Stimulated activated CD4-positive, alpha-beta T cell treated with anti-CD3 and anti-CD28 coated beads, Interleukin-15, amount 100 ng/mL, for 24 hours (primary cell): ENCODE data around the gene PARPBP.
"Not testable (repeated sequence)": the region's sequence is repeated elsewhere in the genome, so short reads cannot be mapped to it uniquely, and the experiment has no call there.

Experiments used
- DNase-seq: peaks from one replicate; pipeline ENCODE4 v3.0.0-alpha.2; 2020

Gene PARPBP

DNA sequence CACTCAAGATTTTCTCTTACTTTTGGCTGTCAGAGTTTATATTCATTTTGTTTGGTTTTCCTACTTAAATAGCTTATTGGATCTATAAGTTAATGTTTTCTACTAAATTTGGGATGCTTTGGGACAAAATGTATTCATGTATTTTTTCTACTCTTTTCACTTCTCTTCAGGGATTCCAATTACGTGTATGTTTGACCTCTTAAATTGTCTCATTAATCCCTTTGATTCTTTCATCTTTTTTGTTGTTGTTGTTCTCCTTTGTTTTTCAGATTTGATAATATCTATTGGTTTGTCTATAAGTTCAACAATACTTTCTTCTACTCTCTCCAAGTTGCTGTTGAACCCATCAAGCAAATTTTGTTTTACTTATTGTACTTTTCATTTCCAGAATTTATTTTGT is 43.4 kb downstream of the PARPBP start:
- DNase-seq = no peak

DNA sequence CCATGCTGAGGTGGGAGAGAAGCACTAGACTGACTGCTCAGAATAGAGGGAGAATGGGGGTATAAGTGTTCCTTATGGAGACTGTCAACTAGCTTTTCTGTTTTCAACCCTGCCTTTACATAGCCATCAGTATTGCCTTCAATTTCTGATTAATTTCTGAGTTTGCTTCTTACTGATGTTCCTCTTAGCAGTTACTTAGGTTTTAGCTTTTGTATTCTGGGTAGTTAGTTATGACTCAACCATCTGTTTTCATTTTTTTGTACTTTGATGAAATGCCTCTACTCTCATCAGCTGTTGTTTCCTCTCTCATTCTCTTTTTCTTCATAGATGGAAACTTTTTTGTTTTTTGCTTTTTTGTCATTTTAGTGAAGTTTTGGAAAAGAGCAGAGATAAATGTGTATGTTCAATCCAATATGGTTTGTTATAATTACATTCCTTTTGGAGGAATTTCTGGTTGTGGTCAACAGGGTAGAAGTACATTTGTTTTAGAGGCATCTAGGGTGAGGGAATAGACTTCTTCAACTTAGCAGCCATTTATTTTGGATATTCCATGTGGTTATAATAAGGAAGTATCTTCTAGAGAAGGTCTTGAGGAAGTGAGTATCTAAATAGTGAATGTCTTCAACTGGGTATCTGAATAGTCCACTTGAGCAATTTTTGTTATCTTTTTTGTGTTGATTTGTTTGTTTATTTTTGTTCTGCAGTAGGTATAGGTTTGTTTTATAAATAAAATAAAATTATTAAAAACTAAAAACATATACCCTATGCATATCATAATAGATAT is 48.0 kb downstream of the PARPBP start:
- no peak for DNase-seq

DNA sequence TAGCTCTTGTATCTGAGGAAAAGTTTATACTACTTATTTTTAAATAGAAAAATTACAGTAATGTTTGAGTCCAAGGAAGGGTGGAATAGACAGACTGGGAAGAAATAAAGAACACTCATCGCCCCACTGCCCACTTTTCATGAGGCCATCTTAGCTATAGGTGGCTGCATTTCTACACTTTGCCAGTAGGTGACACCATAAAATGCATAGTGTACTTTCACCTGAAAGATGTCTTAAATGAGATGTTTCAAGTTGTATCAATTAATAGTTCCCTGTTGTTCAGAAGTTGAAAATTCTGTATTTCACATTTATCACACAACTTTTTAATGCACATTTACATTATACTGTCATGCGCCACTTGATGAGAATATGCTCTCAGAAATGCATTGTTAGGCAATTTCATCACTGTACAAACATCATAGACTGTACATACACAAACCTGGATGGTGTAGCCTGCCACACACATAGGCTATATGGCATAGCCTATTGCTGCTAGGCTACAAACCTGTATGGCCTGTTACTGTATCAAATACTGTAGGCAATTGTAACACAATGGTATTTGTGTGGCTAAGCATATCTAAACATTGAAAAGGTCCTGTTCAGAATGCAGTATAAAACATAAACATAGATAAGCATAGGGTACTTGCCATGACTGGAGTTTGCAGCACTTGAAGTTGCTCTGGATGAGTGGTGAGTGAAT is 50.1 kb downstream of the PARPBP start:
- peak; percentile 6 for DNase-seq

DNA sequence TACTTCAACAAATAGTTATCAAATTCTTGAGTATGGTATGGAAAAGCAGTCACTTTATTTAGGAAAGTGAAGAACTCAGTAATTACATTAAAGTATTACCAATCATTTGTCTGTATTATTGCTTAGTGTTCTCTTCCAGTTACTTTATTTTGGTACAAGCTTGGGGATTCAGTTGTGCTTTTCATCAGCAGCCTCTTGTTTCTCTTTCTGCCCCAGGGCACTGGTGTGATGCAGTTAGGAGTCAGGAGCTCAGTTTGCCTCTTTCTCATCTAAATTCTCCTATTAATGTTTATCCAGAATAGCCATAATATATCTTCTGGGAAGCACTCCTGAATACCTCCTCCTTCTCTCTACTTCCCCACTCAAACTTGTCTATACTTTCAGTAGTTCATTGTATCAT is 52.0 kb downstream of the PARPBP start:
- DNase-seq = no peak

DNA sequence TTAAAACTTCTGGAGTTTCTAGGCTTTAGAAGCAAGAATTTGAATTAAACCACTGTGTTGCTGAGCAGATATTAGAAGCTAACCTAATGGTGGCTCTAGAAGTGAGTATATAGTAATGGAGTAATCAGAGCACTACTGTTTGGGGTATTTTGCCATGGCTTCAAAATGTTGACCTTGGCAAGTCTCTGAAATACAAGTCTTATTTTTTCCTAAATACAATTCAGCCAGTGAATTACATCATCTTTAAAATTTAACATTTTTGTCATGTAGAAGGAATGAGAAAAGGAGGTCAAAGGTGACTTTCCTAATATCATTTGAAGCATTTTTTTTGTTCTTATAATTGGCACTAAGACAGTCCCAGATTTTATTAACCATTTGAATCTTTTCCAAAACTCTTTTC is 52.5 kb downstream of the PARPBP start:
- no peak for DNase-seq

DNA sequence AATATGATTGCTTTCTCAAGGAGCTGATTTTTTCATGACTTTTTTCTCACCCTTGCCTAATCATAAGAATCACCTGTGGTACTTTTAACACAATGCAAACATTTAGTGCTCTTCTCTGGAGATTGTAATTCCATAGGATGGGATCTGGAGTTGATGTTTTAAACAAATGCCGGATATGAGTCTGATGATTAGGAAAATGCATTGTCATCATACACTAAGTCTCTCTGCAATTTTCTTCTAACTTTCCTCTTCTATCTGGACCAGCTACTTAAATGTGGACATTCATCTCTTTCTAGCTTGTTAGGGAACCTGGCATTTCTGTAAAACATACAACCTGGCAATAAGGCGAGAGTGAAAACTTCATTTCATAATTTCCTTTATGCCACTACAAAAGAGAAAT is 54.1 kb downstream of the PARPBP start:
- DNase-seq = no peak

DNA sequence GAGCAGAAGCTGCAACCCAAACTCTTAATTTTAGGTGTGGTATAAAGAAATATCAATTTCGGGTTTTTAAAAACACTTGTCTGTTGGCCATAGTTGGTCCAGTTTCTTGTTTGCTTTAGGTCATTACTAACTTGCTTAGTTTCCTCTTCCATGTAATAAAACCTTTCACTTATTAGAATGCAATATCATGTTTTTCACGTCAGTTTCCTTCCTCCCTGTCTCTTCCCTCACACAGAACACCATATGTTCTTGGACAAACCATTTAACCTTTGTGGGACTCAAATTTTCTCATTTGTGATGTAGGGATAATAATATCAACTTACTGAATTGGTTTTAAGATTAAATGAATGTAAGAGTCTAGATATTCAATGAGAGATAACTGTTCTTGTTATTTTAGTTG is 54.8 kb downstream of the PARPBP start:
- DNase-seq = no peak

DNA sequence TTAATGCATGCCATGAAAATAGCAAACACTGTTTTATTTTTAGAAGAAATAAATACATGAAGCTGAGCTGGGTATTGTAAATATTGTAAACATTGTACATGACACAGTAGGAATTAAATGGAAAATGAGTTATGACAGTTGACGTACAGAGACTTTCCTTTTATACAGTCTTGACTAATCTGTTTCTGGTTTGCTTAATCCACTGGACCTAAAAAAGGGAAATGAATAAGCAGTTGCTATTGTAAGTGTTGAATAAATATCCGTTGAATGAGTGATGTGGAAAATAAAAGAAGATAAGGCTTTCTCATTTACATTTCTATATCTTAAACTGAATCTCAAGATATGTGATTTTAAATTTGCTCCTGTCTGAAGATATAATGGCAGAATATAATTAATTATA is 62.7 kb downstream of the PARPBP start:
- no peak for DNase-seq

DNA sequence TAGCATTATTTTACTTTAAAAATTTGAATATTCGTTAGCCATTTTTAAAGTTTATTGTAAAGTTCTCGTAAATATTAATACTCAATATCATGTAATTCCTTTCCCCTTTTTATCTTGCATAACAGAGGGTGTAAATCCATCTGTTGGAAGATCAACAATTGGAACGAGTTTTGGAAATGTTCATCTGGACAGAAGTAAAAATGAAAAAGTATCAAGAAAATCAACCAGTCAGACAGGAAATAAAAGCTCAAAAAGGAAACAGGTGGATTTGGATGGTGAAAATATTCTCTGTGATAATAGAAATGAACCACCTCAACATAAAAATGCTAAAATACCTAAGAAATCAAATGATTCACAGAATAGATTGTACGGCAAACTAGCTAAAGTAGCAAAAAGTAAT is 75.8 kb downstream of the PARPBP start:
- DNase-seq = no peak

DNA sequence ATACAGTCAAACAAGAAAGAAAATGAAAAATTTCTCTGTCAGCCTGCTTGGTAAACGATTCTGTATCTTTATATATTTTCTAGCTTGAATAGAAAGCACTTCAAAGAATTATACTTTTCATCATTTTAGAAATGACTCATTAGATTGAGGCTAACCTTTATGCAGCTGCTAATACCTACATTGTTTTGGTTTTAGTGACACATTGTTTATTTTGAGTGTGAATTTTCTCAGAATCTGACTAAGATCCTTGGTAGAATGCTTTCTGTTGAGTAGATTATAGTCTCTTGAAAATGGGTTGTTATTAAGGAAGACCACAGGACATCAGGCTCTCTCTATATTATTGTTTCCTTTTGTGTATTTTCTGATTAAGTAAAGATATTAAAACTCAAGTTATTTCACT is 77.8 kb downstream of the PARPBP start, which contains the start of gene PMCH:
Gene PMCH, minus strand, starts transcription at position 45 of the 400 bp plus-strand sequence. CDS start 63 bp downstream, outside the sequence.
- no peak for DNase-seq

DNA sequence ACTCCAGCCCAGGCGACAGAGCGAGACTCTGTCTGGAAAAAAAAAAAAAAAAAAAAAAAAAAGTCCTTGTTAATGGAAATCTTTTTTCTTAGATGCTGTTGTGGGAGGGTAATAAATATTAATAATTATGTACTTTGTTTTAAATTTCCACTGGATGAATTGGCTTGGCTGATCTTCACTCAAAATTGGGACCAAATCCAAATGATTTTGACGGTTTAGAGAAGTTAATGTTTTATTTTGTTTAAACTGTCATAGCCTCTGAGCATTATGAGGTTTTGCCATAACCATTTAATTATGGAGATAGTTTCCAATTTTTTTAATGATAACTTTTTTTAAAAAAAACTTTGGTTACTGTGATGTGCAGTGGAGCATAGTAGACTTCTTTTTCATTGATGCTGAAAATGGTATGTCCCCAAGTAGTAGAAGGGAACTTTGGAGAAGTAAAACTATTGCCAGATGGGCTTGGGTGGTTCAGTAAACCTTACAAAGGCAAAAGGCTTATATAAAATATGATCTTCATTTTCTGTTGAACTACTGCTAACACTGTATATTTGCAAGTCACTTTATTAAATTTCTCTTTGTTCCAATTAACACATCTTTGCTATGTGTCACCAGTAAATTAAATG is 81.6 kb downstream of the PARPBP start:
- DNase-seq = no peak

DNA sequence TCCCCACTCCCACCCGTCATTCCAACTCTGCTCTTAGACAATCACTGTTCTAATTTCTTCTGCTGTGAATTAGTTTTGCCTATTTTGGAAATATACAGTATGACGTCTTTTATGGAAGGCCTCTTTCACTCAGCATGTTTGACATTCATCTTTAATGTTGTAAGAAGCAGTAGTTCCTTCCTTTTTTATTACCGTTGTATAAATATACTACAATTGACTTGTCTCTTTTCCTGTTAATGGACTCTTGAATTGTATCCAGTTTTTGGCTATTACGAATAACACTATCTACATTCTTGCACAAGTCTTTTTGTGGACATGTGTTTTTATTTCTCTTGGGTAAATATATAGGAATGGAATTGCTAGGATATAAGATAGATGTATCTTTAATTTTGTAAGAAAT is 82.6 kb downstream of the PARPBP start:
- no peak for DNase-seq

DNA sequence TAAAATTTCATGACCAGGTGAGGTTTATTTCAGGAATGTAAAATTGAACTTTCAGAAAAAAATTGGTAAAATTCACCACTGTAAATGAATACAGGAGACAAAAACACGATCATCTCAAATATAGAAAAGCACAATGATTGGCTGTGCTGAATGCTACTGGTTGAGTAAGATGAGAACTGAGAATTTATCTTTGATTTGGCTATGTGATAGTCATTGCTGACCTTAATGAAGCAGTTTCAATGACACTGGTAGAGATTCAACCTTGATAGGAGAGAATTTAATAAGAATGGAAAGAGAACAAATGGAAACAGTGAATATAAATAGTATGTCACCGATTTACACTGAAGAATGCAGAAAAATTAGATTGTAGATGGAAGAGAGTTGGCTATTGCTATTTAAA is 84.0 kb downstream of the PARPBP start:
- no peak for DNase-seq

DNA sequence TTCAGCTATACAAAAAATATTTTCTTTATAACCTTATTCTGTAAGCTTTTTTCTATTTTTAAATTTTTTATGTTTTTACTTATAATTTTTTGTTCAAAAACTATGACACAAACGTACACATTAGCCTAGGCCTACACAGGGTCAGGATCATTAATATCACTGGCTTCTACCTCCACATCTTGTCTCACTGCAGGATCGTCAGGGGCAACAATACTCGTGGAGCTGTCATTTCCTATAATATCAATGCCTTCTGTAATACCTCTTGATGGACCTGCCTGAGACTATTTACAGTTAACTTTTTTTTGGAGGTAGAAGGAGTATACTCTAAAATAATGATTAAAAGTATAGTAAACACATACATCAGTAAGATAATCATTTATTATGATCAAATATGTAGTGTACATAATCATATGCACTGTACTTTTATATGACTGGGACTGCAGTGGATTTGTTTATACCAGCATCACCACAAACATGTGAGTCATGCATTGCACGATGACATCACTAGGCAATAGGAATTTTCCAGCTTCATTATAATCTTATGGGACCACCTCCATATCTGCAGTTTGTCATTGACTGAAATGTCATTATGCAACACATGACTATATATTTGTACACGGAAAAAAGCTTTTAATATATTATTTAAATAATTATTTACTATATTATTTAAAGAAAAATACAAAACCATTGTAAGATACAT is 96.2 kb downstream of the PARPBP start:
- no peak for DNase-seq

DNA sequence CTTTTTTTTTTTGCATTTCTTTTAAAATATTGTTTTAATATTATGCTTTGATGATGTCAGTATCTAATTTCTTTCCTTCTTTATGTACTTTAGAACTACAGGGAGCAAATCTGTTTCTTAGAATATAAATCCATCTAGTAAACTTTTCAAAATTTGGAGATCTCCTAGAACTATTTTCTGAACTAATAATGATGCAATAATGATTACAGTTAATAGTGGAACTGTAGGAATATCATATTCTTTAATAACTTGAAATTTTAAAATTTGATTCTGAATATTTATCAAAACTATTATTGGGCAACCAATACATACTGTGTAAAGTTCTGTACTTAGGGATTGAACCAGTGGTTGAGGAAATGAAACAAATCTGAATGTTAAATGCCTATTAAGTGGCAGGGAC is 100.8 kb downstream of the PARPBP start:
- DNase-seq = no peak

DNA sequence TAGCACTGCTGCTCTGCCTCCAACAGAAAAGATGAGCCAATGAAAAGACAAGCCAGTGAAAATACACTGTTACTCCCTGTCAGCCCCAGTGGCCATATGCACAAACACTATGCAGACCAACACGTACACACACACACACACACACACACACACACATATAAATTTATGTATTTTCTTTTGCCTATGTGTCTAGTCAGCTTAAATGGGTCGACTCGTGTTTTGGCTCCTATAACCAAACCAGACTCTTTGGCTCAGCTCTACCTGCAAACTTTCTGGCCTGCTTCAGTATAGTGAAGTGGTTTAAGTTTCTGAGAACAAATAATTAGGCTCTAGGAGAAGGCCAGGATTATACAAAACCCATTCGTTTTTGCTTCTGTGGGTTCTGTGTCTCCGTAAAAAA is 108.0 kb downstream of the PARPBP start:
- DNase-seq = no peak

DNA sequence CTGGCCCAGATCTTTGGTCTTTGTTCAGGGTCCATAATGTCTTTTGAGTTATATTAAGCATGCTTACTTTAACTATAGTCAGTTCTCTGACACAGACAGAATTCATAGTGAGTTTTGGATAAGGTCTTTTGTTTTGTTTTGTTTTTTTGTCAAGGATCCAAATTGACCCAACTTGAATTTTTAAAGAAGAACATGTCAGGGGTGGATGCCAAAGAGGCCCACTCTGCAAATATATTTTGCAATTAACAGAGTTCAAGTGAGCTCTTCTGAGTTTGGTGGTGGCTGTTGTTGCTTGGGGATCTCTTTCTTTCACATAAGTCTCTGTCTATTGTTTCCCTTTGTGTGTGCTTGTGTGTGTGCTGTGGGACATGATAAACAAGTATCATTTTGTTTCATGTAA is 112.1 kb downstream of the PARPBP start:
- DNase-seq = no peak

DNA sequence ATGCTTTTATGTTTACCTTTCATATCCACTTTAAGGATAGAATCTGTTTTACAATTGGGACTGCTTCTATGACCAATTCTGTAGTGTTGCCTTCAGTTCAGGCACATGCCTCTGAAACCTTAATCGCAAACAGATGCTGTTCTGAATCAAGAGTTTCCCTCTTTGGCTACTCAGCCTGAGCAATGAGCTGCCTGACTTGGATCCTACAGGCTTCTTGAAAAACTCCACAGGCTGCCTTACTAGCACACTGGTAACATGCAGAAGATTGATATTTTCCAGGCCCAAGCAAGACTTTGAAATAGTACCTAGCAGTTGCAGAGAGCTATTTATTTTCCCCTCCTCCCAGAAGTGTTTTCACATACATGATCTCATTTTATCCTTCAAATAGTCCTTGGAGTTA is 112.5 kb downstream of the PARPBP start:
- no peak for DNase-seq

DNA sequence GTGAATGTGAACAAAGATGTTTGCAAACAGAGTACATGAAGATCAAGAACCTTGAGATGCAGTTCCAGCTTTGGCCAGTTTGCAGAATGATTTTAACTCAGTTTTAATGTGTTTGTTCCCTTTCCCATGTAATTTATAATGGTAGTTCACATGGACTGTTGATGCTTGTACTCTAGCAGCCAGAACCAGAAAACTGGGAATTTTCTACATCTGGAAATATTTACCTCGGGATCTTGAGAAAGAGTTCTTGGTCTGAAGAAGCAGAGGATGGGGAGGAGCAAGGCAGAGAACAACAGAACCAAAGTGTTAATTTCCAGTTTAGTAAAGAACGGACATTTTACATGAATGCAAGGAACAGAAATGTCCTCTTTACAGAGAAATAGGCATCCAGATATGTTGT is 114.6 kb downstream of the PARPBP start:
- DNase-seq = no peak

DNA sequence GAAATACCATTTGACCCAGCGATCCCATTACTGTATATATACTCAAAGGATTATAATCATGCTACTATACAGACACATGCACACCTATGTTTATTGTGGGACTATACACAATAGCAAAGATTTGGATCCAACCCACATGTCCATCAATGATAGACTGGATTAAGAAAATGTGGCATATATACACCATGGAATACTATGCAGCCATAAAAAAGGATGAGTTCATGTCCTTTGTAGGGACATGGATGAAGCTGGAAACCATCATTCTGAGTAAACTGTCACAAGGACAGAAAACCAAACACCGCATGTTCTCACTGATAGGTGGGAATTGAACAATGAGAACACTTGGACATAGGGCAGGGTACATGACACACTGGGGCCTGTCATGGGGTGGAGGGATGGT is 120.9 kb downstream of the PARPBP start:
- not testable (repeated sequence) for DNase-seq
